COLO668 (cell line): ENCODE measurements around the gene SLIT1.
A peak's percentile ranks its signal among the peaks of the same experiment; 100 is the strongest.

Experiments used
- DNase-seq: peaks from one replicate; lab custom pipeline; 2025; ENCODE audit not compliant: unreplicated experiment; lab: John Stamatoyannopoulos, UW

The SLIT1 gene

DNA sequence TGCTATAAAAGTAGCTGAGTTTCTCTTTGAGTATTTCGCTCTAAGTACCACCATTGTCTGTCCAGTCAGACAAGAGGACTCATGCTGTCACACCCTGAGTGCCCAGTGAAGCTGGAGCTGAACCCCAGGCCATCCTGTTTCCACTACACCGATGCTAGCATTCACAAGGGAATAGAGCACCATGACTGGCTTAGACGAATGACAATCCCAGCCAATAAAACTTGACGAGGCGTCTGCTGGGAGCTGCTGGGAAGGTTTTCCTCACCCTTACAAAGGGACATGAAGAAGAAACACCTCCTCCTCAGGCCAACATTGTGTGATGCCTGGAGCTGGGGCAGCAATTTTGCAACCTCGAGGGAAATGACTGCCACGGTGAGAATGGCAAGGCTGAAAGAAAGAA, 17.5 kb upstream of the SLIT1 start:
- no peak for DNase-seq

DNA sequence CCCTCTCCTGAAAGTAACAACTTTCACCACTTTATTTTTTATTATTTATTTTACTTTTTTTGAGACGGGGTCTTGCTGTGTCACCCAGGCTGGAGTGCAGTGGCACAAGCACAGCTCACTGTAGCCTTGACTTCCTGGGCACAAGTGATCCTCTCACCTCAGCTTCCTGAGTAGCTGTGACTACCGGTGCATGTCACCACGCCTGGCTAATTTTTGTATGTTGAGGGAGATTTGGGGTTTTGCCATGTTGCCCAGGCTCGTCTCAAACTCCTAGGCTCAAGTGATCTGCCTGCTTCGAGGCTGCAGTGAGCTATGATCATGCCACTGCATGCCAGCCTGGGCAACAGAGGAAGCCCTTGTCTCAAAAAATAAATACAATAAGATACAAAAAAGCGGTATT, 14.9 kb upstream of the SLIT1 start:
- no peak for DNase-seq

DNA sequence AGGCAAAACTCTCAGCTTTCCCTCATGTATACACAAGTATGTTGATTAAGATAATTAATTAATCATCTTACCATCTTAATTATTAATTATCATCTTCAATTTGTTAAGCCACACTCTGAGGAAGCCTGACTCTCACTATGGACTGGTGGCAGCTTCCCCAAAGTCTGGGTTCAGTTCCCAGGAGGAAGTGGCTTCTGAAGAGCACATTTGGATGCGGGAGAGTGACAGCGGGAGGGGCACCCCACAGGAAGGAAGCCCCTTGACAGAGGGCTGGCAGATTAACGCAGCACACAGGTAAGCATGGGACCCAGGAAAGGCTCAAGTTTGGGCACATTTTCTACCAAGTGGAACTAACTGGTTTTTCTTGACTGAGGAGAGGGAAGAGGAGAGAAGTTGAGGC, 13.4 kb upstream of the SLIT1 start:
- no peak for DNase-seq

DNA sequence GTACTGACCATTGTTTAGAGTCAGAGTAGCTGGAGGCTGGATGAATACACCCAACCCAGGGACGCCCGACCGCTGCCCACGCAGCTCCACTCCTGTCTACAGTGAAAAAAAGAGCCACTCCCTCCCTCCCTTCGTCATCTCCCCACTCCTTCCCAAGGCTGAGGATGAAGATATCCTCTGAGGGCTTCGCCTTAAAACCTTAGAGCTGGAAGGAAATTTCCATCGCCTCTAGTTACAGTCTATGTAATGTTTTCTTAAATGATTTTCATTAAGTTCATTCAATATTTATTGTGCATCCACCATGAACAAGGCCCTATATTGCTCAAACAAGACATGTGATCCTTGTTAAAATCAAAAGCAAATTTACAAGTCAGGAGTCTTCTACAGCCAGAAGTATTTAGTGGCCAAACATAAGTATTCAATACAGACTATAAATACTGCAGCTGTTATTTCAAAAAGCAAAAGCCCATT, 11.3 kb upstream of the SLIT1 start:
- no peak for DNase-seq

DNA sequence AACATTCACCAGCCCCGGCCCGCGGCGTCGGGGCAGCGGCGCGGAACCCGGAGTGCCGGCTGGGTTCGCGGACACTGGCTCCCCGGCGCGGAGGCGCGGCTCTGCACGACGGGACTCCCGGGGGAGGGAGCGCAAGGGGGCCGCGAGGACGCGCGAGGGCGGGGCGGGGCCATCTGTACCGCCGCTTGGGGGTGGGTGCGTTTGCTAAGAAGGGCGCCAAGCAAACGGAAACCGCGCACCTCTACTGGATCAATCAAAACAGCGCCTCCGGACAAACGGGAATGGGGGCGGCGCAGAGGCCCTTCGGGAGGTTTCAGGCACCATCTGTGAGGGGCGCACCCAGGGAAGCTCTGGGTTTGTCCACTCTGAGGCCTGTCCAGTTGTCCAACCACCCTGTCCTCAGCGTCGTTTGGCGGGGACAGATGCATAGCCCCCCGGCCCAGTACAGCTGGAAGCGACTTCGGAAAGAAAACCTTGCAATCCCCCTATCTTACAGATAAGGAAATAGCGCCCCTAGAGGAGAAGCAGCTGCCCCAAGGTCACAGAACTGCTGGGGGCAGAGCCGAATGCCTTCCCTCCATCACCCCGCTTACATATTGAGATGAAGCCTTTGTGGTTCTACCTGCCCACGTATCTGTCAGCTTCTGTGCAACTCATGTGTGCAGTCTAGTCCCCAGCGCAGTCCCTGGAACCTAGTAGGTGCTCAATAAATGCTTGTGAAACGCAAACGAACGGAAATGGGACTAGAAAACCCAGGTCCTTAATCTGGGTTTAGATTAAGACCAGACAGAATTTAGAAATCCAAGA, 10.7 kb upstream of the SLIT1 start:
- peak; percentile 79 for DNase-seq

DNA sequence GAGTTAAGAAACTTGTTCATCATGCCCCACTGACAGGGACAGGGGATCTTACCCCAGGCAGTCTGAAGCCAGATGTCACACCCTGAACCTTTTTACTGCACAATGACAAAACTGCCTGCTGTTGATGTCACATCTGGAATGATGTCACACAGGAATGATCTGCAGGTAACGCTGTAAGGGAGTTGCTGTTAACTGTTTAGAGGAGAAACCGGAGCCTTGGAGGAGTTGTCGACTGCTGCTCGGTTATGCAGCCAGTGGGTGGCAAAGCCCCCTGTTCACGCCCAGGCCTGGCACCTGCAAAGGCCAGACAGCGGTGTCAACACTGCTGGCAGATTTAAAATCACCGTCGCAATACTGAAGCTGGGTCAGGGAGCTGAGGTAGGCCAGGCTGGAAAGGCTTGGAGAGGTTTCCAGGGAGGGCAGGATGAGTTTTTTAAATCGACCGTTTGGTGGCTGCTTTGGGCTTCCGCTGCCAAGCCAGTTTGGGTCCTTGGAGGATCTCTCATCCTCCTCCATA, 10.0 kb upstream of the SLIT1 start:
- no peak for DNase-seq

DNA sequence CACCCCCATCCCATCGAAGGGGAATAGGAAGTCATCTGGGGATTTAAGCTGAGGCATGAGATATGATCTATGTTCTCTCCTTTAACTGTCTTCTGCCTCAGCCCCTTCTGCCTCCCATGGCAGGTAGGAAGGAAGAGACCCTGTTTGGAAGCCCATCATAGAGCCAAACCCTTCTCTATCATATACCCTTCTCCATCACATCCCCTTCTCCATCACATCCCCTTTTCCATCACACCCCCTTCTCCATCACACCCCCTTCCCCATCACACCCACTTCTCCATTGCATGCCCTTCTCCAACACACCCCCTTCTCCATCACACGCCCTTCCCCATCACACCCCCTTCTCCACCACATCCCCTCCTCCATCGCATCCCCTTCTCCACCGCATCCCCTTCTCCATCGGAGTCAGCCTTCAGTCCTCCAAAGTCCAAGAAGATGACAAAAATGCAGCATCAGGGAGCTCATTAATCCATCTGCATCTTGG, 7.2 kb upstream of the SLIT1 start:
- DNase-seq, result no peak

DNA sequence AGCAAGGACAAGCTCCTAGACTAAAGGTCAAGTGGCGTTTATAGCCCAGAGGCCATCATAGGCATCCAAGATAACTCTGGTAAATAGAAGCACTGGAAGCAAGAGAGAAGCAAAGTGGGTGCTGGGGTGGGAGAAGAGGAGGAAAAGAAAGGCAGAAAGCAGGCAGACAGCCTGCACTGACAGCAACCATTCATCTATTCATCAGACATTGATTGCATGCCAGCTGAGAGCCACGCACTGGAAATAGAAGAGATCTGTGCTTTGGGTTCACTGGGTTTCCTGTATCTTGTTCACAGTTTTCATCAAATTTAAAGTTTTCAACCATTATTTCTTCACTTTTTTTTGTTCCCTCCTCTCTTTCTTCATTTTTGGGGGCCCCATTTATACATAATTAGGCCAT, 4.7 kb upstream of the SLIT1 start:
- no peak for DNase-seq

DNA sequence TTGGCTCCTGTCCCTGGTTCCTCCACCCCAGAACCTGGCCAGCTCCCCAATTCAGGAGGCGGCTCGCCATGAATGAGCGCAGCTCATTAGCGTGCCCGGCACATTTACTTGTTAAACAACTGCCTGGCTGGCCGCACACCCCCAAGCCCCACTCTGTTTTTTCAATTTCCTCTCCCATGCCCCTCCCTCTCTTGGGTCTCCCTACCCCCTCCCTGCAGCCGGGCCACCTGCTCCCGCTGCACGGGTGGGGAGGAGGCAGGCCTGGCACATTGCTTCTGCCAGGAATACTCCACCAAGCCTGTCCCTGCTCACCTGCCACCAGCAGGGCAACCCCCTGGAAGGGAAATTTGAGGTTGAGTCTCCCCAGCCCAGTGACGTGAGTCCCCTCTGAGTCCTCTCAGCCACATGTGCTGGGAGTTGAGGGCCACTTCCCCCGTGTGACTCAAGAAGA, 2.5 kb upstream of the SLIT1 start:
- peak; percentile 75 for DNase-seq

DNA sequence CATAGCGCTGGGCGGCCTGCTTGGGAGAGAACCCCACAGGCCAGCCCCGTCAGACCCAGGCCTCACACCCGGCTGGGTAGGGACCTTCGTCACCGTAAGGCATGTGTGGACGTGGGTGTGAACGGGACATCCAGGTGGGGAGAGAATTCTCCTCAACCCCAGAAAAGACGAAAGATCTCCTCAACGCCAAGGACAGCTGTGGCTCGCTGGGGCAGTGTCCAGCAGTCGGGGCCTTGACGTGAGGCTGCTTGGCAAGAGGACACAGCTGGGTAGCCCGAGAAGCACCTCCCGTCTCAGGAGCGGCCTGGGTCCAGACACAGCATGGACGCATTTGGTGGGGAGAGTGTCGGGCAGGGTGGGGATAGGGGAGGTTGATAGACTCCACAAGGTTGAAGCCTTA, 1.2 kb upstream of the SLIT1 start:
- DNase-seq, result no peak

DNA sequence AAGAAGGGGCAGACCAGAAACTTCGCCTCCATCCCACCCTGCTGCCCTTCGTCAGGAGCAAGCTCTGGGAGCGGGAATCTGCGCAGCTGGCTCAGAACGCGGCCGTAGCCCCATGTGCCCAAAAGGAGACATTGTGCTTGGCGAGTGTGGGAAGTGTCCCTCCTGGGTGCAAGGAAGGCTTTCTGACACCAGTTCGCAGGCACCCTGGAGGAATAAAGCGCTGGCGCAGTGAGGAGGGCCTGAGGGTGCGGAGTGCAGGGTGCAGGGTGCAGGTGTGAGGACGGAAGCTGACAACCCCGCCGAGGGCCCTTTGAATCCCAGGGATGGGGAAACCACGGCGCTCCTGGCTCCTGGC, 811 bp downstream of the SLIT1 start:
- DNase-seq, result no peak

DNA sequence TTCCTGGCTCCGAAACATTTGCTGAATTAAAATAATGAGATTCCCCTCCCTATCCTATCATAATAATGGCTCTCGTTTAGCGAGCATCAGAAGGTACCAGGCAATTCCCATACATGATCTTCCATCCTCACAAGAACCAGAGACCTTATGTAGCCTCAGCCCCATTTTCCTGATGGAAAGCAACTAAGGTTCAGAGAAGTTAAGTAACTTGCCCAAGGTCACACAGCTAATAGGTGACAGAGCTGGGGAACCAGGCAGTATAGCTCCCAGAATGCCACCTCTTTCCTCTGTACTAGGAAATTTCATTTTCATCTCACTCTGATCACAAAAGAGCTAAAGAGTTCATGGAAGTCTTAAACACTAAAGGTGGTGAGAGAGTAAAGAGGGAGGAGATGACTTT, 2.4 kb downstream of the SLIT1 start:
- DNase-seq, result no peak

DNA sequence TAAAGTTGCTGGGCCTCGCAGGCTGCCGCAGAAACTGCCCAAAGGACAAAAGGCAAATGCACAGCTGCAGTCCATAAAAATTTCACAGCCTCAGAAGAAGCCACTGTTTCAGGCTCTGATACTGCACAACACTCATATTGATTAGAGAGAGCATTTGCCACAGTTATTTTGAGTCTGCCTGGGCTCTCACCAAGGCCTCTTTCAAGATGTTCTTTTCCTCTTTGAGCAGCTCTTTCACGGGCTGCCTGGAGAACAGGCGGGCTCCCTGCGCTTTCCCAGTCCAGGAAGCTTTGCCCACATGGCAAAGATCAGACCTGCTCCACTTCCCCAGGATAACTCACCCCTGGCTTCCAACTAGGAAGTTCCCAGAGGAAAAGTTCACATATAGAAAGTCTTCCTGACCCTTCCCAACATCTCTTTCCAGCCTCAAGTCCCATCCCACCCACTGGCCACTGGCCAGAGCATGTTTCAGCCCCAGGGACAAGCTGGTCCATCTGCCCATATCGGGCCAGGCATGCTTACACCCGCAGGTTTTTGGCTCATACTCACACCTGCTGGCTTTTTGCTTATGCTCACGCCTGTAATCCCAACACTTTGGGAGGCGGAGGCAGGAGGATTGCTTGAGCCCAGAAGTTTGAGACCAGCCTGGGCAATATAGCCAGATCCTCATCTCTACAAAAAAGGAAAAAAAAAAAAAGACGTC, 3.3 kb downstream of the SLIT1 start:
- no peak for DNase-seq

DNA sequence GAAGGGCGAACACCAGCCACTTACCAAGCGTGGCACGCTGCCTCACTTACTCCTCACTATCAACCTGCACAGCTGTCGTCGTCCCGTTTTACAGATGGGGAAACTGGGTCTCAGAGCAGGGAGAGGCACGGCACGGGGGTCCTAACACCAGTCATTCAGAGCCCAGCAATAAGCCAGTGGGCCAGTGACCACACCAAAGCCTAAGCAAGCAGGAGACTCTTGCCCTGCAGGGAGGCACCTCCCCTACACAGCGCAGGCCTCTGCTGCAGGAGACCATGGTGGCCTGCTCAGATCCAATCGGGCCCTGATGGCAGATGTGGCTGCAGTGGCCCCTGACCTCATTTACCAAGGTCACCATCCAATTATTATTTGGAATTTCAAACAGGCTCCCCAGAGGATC, 4.8 kb downstream of the SLIT1 start:
- no peak for DNase-seq

DNA sequence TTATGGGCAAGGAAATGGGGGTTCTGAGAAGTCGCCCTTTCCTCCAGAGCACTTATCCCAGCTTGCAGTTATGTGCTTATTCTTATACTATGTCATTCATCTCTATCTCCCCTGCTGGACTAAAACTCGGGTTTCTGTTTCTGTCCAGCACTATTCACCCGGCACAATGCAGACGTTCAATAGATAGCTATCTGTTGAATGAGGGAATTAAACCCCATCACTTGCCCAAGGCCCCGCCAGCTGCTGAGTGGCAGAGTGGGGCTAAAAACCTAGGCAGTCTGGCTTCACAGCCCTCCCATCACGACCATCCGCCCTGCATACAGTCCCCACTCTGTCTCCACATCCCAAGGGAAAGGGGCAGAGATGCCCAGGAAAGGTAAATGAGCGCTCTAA, 5.4 kb downstream of the SLIT1 start:
- no peak for DNase-seq

DNA sequence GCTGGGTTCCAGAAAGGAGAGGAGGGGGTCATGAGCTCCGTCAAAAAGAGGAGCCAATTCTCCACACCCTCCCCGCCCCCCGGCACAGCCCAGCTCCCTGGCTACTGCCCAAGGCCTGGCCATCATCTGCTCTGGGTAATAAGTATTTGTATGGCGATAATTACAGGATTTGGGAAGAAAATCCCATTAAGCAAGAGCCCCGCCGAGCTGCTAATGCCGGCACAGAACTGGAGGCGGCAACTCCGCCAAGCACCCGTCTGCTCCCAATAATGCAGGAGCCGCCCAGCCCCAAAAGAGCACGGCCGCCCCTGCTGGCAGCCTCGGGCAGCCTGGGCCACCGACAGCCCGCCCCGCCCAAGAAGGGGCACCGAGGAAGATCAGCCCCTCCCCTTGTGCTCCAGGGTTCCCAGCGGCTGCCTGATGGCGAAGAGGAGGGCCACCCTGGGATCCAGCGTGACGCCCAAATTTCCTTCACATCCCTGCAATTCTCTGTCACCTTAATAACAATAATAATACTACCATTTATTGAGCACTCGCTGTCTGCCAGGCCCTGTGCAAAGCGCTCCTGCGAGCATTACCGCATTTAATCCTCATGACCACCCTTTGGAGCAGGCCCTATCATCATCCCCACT, 5.9 kb downstream of the SLIT1 start:
- no peak for DNase-seq

DNA sequence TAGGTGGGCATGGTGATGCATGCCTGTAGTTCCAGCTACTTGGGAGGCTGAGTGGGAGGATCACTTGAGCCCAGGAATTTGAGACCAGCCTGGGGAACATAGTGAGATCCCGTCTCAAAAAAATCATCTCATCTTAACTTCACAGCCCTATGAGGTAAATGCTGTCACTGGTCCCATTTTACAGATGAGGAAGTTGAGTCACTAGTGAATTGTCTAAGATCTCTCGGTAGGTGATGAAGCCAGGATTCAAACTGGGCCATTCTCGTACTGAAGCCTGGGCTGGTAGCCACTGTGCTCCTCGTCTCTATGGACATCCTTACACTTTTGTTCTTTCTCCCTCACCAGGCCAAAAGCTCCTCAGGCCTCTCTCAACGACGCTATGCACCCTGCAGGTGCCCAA, 6.4 kb downstream of the SLIT1 start:
- no peak for DNase-seq

DNA sequence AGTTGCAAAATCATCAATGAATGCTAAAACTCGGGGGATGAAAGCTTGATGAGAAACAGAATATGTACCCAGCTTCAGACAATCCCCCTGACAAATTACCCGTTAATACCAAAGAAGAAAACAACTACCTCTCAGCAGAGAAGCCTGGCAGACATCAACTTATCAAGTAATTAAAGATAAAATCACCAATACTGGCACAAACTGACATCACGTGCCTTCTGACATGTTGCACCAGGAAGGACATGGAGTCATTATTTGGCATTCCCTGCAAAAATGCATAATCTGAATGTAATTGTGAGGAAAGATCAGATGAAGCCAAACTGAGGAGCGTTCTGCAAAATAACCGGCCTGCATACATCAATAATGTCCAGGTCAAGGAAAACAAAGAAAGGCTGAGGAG, 7.7 kb downstream of the SLIT1 start:
- no peak for DNase-seq

DNA sequence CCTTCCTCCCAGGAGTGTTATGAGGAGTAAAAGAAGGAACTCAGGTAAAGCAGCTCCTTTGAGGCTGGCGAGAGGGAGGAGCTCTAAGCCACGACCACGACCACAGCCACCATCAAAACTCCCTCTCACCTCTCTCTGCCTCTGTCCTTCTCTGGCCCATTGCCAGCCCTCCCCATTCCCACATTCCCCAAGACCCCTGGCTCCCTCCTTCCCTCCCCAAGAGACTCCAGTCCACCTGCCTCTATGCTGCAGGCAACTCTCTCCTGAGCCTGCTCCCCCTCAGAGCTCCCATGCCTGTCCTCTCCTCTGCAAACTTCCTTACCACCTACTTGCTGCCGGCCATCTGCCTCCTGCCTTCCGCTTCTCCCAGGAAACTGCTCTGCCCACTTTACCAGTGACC, 9.5 kb downstream of the SLIT1 start:
- no peak for DNase-seq

DNA sequence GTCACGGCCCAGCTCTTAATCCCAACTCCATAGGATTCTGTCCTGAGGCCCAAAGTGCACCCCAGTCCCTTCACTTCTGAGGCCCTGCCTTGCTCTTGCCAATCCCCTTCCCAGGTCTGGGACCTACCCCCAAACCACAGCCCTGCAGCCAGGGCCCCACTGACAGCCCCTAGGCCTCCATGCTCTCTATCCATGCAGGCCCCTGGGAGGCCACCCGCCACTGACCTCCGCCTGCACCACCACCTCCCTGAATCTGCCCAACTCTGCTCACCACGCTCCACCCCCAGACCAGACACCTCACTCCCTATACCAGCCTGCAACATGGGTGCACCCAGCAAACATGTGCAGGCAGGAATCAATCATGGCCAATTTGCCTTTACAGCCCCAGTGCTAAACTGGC, 10.2 kb downstream of the SLIT1 start:
- DNase-seq, result no peak

DNA sequence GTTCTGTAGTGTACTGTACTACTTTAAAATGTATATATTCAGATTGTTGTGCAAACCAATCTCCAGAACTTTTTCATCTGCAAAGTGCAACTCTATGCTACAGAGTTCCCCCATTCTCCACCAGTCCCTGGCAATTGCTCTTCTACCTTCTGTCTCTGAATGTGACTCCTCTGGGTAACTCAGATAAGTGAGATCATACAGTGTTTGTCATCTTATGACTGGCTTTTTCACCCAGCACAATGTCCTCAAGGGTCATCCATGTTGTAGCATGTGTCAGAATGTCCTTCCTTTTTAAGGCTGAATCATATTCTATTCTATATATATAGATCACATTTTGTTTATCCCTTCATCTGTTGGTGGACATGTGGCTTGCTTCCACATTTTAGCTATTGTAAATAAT, 10.8 kb downstream of the SLIT1 start:
- DNase-seq, result no peak

DNA sequence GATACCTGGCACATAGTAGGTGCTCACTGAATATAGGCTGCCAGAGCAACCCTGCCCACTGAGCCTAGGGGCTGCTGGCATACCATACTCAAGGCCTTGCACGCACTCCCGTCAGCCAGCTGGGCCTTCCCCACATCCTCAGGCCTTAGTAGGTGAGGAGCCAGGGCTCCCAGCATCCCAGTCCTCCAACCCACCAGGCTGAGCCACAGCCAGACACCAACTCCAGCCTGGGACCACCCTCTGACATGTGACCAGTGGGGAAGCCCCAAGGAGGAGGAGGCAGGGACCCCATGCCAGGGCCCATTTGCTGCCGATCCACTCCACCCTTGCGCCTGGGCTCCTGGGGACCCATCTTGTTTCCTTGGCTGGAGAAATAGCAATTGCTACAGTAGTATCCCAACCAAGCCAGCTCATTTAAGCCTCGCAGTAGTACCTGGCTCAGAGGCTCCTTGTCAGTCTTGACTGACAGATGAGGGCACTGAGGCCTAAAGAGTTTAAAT, 11.4 kb downstream of the SLIT1 start:
- no peak for DNase-seq
